ENCODE results near the gene NPAS3. TPM values are rescaled to one million over a fixed set of nuclear protein-coding genes. Genes with fewer than 3 reads are reported as not detected.

The NPAS3 gene
- total and polyA plus RNA-seq, 2 of the 8 experiments (the other 6 are each of a cell fraction or from before 2014, with no cell fraction given), result 0.11 to 0.60 TPM

GRCh38 chr14:33279865-33280264 lies 341.2 kb downstream of the NPAS3 start:
- H3K79me1 ChIP-seq (ENCODE audit: low read depth, low read length), result no peaks in the 10 kb centered on the region
- no peak overlapping the region for H4K5ac ChIP-seq (ENCODE audit: insufficient read length, low read depth, low read length)
- H3K18ac ChIP-seq (ENCODE audit: extremely low read depth, low read length), result no peak overlapping the region
- no peaks in the 10 kb centered on the region for H3K79me2 ChIP-seq (ENCODE audit: control insufficient read depth in 1 of 2, insufficient read depth in 2 of 2, low read length in 2 of 2)
- FAIRE-seq (no peak), DNase-seq (ENCODE audit: low read depth in 1 of 2, low spot score in 2 of 2) (no peak)
- no peak overlapping the region for H3K27ac ChIP-seq (ENCODE audit: low read depth, low read length)
- ChIA-PET POLR2A (ENCODE audit: partially characterized antibody) (interaction anchor here (0.7 kb wide), 1 partner anchor 203 kb away, joined by 3 read pairs; no protein-coding TSS in a partner anchor), CTCF (ENCODE audit: partially characterized antibody) (interaction anchor here (1.0 to 1.8 kb wide), 2 partner anchors 13 to 24 kb away, joined by 3 to 9 read pairs; no protein-coding TSS in a partner anchor)
- no peak overlapping the region for H2BK15ac ChIP-seq (ENCODE audit: low read length)
- no peaks in the 10 kb centered on the region for H4K20me1 ChIP-seq (replicated peaks in 1 of 2; ENCODE audit: control insufficient read depth in 1 of 2, insufficient read depth in 2 of 2, low read length in 2 of 2)
- no peaks in the 10 kb centered on the region for H3K23me2 ChIP-seq (ENCODE audit: low read depth, low read length)
- no peak overlapping the region for H2AFZ ChIP-seq (ENCODE audit: low read length)
- H2BK5ac ChIP-seq (ENCODE audit: low read depth, low read length), result no peak overlapping the region
- H2BK20ac ChIP-seq (ENCODE audit: low read length), result no peak overlapping the region
- H3K23ac ChIP-seq (ENCODE audit: insufficient read length), result no peak overlapping the region
- no peak overlapping the region for H2BK120ac ChIP-seq (replicated peaks; ENCODE audit: low read depth, low read length)
- H3K4ac ChIP-seq (replicated peaks; ENCODE audit: insufficient read length, low read depth, low read length), result no peak overlapping the region
- no peaks in the 10 kb centered on the region for H3K36me3 ChIP-seq (ENCODE audit: control insufficient read depth in 2 of 4, insufficient read depth in 4 of 4, low read length in 3 of 4)
- H3K56ac ChIP-seq (replicated peaks; ENCODE audit: insufficient read length, low read depth, low read length), result no peak overlapping the region
- 82% methylated on average over 3 of the region's 3 CpGs; no CpG with 5 or more reads in 1 of the 2 experiments for WGBS, 2 experiments (ENCODE audit: extremely low coverage in 1 of 2, insufficient coverage in 1 of 2, insufficient read length in 1 of 2, insufficient replicate concordance in 2 of 2, low coverage in 1 of 2, low lambda C conversion rate in 2 of 2, missing lambda C conversion rate in 1 of 2)
- no peak overlapping the region for H2AK5ac ChIP-seq (ENCODE audit: low read depth, low read length)
- no peak overlapping the region for H3K14ac ChIP-seq (ENCODE audit: insufficient read length)
- H3K4me3 ChIP-seq (ENCODE audit: extremely low read depth in 1 of 4, insufficient read depth in 2 of 4, low read depth in 3 of 4, low read length in 4 of 4), result no peak overlapping the region
- H3K4me1 ChIP-seq (replicated peaks in 1 of 4; ENCODE audit: control insufficient read depth in 3 of 4, insufficient read depth in 4 of 4, low read length in 3 of 4), result no peaks in the 10 kb centered on the region
- H4K8ac ChIP-seq (ENCODE audit: extremely low read depth, insufficient read depth, low read length), result no peak overlapping the region
- no peaks in the 10 kb centered on the region for H3K9me3 ChIP-seq (ENCODE audit: insufficient read depth in 2 of 2, low read depth in 1 of 2, low read length in 1 of 2)
- no peaks in the 10 kb centered on the region for H3K27me3 ChIP-seq (replicated peaks in 1 of 4; ENCODE audit: control insufficient read depth in 3 of 4, extremely low read depth in 1 of 4, insufficient read depth in 3 of 4, low read length in 3 of 4)
- no peak overlapping the region for H3K9ac ChIP-seq (replicated peaks in 1 of 4; ENCODE audit: extremely low read depth in 1 of 4, low read depth in 3 of 4, low read length in 3 of 4)
- H4K91ac ChIP-seq (replicated peaks; ENCODE audit: insufficient read length, low read length), result no peak overlapping the region
- H2BK12ac ChIP-seq (ENCODE audit: low read depth, low read length), result no peak overlapping the region
- no peak overlapping the region for H3K4me2 ChIP-seq (ENCODE audit: insufficient read depth in 1 of 2, low read depth in 2 of 2, low read length in 2 of 2)
- no peak for TF ChIP-seq FOSL1 (IDR thresholded peaks at IDR 0.05; ENCODE audit: insufficient read depth, low read depth, low read length)
- no peak for TF ChIP-seq ATF3 (IDR thresholded peaks at IDR 0.05; ENCODE audit: insufficient read depth, low read depth, low read length)
- TF ChIP-seq HDAC2 (IDR thresholded peaks at IDR 0.05; ENCODE audit: borderline replicate concordance in 1 of 2, low read depth in 2 of 2, low read length in 2 of 2), result no peak
- TF ChIP-seq EZH2 (IDR thresholded peaks at IDR 0.05; ENCODE audit: low read depth, low read length, severe bottlenecking), result no peak
- no peak for TF ChIP-seq RFX5 (IDR thresholded peaks at IDR 0.05; ENCODE audit: borderline replicate concordance, low read depth, low read length)
- TF ChIP-seq PHF8 (conservative IDR thresholded peaks at IDR 0.05; ENCODE audit: low read depth, low read length), result no peak
- TF ChIP-seq SRF (IDR thresholded peaks at IDR 0.05; ENCODE audit: low read depth, low read length), result no peak
- TF ChIP-seq SAP30 (IDR thresholded peaks at IDR 0.05; ENCODE audit: insufficient read depth, insufficient replicate concordance, low read length), result no peak
- TF ChIP-seq SP4 (IDR thresholded peaks at IDR 0.05; ENCODE audit: low read length), result no peak
- TF ChIP-seq YY1 (IDR thresholded peaks at IDR 0.05; ENCODE audit: low read depth, low read length), result no peak
- no peak for TF ChIP-seq TAF7 (optimal IDR thresholded peaks at IDR 0.05; ENCODE audit: borderline replicate concordance, low read depth, low read length)
- no peak for TF ChIP-seq SUZ12 (IDR thresholded peaks at IDR 0.05; ENCODE audit: low read length)
- no peak for TF ChIP-seq CTBP2 (IDR thresholded peaks at IDR 0.05; ENCODE audit: borderline replicate concordance, insufficient read depth, insufficient read length, low read length)

Data from H1 (cell line).